NCI-H187 (cell line): ENCODE results near the gene ADAM19.
"Not testable (repeated sequence)": the region's sequence is repeated elsewhere in the genome, so short reads cannot be mapped to it uniquely, and the experiment has no call there.

Experiments
- DNase-seq, 2 experiments: peaks; one replicate each; lab custom pipeline; 2025; lab: John Stamatoyannopoulos, UW

The ADAM19 gene

DNA sequence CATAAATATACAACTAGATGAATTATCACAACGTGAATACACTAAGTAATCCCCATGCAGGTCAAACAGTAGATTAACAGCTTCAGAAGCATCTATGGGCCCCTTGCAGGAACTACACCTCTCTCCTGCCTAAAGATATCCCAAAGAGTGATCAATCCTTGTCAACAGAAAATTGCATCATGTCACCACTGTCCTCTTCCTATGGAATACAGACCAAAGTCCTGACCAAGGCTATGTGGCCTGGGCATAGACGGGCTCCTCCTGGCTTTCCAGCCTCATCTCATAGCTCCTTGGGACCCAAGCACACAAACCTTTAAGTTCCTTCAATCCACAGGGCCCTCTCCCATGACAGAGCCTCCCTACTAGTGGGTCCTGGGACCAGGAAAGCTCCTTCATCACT lies 90.2 kb downstream of the ADAM19 start:
- no peak for DNase-seq

DNA sequence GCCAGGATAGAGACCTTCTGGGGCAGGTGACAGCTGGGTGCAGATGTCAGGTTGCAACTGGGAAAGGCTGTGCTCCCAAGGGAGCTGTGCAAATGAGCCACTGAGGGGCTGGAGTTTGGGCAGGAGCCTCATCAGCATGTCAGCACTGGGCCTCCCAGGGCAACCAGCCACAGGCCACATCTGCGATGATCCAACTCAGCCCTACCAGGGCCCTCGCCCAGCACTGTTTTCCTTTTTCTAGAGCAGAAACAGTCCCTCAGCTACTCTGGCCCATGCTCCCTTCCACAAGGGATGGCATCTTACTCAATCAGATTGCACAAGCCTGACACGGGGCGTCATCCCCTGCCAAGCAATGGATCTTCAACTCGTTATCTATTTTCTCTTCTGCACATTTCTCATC lies 90.8 kb downstream of the ADAM19 start:
- DNase-seq, result no peak

DNA sequence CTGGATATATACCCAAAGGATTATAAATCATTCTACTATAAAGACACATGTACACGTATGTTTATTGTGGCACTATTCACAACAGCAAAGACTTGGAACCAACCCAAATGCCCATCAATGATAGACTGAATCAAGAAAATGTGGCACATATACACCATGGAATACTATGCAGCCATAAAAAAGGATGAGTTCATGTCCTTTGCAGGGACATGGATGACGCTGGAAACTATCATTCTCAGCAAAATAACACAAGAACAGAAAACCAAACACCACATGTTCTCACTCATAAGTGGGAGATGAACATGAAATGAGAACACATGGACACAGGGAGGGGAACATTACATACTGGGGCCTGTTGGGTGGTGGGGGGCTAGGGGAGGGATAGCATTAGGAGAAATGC lies 92.9 kb downstream of the ADAM19 start:
- not testable (repeated sequence) for DNase-seq

DNA sequence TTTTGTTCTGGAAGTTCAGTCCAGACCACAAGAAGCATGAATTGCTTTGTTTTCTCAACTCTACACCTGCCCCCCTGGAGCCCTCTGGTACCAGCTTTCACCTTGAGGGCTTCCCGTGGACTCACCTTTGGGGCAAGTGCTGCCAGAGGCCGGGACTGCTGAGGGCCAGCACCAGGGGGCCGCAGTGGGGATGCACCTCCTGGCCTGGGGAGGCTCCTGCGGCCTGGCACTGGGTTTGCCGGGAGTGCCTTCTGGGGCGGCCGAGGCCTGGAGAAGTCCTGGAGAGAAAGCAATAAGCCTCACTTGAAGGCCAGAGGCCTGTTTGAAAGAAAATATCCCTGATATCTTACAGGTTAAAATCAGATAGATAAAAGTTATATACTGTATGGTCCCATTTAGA lies 93.9 kb downstream of the ADAM19 start:
- DNase-seq, result no peak

DNA sequence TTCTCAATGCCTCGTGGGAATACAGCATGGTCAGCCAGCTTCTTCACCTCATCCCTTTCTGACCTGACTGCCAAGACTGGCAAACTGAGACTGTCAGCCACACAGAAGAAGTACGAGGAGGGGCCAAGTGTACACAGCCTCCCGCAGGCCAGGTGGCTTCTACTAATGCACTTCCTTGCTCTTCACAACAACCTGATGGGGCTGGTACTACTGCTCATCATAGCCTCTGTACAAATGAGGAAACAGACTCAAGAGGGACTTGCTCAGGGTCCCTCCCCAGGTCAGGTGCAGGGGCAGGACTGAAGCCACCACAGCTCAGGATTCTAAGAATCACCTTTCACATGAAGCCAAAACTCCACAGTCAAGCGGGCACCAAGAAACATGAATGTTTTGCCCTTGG lies 94.3 kb downstream of the ADAM19 start:
- no peak for DNase-seq

DNA sequence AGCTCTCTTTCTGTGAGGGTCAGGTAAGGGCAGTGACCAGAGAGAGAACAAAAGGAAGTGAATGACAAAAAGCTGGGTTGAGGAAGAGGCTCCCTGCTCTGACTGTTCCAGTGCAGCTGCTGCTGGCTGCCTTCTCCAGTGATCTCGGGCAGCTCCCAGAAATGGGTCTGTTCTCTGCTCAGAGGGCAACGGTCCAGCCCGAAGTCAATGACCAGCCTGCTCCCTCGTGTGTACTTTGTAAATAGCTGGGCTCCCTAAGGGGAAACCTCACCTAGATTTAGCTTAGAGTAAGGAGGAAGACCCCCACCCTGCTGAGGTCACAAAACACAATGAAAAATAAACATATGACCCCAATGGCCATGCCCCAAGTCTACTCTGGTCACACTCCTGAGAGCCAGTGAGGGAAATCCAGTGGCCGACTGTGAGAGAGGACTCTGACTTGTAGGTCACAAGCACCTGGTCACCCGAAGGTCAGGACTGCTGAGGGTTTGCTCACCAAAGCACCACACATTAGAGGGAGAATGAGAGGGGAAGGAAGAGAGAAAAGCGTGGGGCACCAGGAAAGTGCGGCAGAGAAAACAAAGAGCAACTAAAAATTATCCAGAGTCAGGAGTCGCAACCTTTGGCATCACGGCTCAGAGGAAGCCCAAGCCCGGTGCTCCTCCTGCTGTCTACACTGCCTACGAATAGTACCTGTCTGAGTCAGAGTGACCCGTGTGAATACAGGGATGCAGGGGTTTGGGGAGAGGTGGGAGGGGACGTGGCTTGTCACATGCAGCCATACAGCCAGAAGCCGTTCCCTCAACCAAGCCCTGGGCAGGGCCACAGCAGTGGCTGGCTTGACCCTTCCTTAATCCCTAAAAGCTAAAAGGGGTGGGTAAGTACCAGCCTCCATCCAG lies 95.7 kb downstream of the ADAM19 start:
- DNase-seq, result no peak

DNA sequence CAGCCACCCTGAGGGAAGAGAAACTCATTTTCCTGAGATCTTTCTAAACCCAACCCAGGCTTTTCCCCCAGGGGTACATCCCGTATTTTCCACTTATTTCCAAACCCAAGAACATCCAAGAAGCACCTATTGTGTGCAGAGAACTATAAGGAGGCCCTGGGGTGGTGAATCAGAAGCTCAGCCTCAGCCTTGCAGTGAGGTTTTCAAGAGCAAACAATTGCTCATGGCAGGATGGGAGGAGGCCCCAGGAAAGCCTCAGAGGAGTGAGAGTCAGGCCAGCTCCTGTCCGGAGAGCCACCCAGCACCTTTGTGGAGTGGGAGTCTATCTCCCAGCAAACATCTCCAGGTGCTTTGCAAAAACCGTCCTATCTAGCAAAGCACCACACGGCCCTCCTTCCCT lies 96.4 kb downstream of the ADAM19 start:
- no peak for DNase-seq

DNA sequence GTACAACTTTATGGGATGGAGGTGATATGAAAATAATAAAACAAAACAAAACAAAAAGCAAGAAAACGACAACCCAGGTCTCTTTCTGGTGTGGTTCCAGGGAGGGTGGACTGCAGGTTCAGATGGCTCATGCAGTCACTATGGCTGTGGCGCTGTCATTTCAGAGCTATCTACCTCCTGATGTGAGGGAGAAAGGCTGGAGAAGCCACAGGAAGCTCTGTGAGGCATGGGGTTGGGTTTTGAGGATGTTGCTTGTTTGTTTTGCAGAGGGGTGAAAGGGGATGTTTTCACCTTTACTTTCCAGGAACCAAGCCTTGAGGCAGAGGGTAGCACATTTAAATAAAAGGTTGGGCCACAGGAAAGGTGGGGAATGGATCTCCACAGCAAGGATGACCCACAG lies 96.8 kb downstream of the ADAM19 start:
- no peak for DNase-seq

DNA sequence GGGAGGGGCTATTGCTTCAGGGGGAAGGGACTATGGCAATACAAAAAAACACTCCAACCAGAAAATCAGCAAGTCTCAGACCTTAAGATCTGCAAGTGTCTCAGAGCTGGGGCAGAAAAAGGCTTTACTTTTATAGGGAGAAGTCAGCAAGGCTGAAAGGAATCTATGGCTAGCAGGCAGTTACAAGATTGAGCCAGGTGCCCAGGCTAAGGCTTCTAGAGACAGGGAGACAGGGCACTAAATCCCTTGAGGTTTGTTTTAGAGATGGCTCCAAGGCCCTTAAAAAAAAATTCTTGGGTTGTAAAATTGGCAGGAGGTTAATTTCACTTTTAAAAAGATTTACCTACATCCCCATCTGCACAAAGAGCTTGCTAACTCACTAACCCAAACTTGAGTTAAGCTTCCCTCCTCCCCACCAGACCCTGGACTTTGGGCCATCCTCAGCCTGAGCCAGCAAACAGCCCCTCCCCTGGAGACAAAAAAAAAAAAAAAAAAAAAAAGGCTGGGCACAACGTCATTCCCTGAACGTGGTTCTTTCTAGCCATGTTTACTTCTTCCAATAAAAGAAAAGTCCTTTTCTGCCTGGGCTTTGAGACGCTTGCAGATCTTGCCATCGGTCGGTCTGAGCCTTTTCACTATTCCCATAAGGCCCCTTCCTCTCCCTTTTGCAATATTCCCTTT lies 97.6 kb downstream of the ADAM19 start:
- DNase-seq, result no peak

DNA sequence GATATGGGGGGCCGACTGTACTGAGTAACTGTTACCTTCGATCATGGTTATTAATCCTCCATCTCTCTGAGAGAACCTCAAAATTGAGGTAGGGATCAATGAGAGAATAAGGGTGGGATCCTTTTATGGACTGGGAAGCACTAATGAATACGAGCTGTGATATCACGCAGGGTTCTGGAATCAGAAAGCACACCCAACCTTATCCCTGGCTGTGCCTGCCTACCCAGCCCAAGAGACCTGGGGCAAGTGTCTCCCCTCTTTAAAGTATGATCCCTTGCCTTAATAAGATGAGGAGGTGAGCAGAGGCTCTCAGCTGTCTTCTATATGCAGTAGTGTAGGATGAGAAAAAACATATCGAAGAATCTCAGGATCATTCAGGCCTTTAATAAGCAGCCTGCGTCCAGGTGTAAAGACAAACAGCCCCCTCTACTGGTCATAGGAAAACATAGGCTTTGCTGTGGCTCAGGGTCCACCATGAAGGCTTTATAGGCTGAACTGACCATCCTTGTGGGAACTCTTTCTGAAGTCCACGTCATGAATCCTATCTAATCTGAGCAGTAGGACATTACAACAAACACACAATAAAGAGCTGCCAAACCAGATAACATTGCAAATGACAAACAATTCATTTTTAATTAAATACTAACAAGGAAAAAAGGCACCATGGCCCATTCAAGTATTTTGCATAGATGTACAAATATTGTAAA lies 98.7 kb downstream of the ADAM19 start:
- peak in 1 of 2 experiments; percentile 63 for DNase-seq

DNA sequence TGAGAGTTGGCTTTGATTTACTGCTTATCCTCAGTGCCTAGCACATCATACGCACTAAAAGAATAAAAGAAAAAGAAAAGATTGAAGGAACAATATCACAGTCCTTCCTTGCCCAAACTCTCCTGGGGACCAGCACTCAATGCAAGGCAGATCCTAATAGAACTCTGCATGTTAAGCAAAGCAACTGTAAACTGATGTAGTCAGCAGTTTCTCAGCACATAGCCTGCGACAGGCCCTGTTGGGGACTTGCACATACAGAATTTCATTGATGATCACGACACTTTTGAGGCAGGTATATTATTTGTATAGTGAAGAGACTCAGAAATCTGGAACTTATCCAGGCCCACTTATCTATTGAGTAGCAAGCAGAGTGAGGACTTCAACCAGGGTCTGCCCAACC lies 100.1 kb downstream of the ADAM19 start:
- DNase-seq, result peak in 1 of 2 experiments; percentile 71

DNA sequence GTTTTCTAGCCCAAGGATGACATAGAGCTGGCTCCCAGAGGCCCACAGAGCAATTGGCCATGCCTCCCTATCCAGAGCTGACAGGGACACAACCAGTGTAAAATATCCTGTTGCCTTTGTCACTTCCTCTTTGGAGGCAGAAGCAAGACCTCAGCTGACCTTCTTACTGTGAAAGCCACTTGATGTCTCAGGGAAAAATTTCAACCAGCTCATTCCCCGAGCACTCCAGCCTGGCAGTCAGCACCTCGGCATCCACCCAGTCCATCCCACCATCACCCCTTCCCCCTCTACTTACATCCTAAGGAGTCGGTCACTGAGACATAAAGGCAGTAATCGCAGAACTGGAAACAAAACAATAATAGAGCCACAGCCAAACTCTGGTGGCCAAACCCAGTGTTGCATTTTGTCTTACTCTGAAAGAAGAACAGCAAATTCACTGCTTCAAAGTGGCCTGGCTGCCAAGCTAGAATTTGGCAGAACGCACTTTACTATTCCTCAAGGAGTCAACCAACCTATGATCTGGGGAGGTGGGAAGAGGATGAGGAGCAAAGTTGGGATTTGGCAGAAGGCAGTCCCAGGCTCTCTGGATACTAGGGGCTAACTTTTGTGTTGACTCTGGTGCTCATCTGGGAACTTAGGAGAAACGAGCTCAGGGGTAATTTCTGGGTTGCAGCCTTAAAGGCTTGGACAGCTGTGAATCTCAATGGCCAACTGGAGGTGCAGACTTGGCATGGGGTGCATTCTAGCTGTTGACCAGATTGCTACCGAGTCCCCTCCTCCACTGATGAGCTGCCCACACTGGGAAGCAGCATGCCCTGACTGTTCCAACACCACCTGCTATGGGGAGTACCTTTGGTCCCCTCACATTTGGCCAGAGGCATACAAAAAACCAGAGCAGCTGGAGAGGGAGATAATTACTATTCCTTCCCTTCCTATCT lies 101.9 kb downstream of the ADAM19 start:
- no peak for DNase-seq

DNA sequence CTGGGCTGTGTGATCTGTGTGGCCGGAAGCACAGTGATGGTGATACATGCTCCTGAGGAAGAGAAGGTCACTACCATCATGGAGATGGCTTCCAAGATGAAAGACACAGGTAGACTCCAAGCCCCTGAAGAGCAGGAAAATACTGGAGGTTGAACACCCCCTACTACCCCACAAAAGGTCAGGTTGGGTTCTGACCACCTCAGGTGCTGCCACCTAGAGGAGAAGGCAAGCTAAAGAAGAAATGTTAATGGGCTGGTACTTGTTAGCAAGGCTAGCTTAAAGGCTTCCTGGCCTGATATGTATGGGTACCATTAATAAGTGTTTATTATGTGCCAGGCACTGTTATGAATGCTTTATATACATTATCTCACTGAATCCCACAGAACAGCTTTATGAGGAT lies 103.9 kb downstream of the ADAM19 start:
- no peak for DNase-seq

DNA sequence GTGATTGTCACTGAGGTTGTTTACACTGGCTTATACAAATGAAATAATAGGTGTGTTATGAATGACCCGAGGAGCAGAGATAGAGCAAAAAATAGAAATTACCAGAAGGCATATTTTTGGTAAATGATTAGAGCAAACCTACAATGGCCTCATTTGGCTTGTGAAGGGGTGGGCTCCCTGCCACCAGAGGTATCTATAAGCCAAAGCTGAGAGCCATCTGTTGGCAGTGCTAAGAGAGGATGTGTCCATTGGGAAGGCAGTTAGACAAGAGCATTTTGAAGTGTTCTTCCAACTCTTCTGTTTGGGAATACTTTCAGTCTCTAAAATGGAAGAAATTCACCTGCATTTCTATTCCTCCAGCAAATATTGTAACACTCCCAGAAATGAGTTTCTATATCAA lies 104.9 kb downstream of the ADAM19 start:
- no peak for DNase-seq

DNA sequence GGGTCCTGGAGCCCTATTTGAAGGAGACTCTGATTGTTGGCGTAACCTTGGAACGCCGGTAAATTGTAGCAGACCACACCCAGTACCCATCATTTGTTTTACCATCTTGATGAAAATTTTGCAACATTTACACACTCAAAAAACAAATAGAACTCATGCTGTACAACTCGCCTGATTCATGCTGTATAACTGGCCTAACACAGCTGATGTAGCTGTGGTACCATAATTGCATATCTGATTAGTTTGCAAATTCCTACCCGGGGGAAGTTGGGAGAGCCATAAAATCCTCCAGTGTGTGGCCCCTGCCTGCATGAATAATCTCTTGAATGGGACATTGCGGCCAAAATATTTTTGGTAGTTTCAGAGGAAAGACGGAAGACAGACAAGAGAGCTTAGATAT lies 105.9 kb downstream of the ADAM19 start:
- DNase-seq, result no peak

DNA sequence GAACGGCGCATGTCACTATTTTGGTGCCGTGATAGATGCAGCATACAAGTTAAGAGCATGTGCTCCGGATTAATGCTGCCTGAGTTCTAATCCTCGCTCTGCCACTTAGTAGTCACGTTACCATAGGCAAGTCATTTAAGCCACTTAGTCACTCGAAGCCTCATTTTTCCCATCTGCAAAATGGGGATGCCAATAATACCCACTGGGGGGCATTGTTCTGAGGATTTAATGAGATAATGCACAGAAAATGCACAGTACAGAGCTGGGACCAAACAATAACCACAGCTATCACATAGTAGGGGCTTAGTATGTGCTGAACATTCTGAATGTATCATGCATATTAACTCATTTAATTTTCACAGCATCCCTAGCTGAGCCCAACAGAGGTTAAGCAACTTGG lies 106.5 kb downstream of the ADAM19 start:
- DNase-seq, result no peak

DNA sequence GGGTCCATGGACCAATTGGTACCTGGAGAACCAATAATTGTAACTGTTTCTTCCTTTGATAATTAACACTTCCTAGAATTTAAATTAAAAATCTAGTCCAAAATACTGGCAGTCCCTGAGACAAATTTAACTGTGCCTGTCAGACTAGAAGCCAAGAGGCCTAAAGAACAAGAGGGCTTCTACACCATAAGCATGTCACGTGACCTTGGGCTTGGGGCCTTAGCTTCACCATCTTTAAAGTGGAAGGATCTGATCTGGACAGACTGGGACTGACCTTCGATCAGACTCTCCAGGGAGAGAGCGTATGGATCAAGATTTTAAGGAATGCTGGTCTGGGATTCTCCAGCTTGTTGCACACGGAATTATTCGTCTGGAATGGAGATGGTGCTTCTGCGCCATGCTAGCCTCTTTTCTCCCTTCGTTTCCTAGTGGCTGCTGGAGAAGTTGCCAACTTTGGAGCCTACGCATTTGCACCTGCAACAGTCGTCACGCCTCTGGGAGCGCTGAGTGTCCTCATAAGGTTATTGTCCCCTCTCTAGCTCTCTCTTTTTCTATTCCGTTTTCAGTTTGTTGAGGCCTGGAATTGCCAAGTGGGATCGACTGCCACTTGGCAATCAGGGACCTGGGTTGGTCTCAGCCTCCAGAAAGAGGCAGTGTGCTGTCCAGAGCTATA lies 107.1 kb downstream of the ADAM19 start:
- DNase-seq, result peak; percentile 50 to 81

DNA sequence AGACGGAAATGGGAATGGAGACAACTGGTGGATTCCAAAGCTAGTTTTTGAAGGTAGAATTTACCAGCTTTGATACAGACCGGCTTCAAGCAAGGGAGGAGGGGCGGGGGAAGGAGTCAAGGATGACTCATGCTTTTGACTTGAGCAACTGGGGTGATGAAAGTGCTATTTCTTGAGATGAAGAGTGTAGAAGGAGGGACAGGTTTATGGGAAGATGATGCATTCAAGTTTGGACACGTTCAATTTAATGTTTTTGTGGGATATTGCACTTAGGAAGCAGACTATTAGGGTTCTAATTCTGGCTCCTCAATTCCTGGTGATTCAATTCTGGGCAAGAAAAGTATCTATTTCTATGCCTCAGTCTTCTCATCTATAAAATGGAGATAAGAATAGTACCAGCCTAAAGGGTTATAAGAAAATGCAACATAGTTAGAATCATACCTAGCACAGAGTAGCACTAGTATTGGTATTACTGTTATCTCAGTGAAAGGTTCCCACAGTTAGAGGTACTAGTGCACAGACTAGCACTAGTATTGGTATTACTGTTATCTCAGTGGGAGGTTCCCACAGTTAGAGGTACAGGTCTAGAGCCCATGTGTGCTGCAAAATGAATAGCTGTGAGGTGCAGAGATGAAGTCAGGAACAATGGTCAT lies 110.9 kb downstream of the ADAM19 start:
- DNase-seq, result no peak

DNA sequence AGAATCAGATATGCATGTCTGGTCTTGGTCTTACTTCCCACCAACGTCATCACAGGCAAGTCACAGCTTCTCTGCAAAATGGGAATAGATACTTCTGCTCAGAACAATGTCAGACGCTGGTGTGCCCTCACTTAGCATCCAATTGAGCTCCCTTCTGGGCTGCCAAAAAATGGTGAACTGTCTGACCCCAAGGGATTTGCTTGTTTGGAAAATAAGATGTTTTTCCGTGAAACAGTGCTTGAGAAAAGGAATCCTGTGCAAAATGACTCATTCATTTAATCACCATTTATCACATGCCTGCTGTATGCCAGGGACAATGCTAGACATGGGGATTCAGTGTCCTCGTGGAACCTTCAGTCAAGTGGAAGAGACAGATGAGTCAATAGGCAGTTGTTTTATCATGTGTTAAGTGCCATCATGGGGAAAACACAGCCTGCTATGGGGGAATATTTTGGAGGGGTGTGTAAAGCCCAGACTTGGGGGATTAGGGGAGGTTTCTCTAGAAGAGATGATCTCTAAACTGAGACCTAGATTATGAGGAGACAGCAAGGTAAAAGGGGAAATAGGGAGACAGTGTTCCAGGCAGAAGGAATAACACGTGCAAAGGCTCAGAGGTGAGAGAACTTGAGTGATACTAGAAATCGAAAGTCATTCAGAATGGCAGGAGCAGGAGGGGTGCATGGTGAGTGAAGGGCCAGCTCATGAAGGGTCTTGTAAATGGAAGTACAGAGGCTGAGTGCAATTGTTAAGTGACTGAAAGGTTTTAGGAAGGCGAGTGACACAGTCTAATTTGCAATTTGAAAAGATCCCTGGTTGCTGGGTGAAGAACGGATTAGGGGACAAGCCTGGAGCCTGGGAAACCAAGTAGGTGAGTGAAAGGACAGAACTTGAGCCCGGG lies 111.7 kb downstream of the ADAM19 start:
- DNase-seq, result peak in 1 of 2 experiments; percentile 26

DNA sequence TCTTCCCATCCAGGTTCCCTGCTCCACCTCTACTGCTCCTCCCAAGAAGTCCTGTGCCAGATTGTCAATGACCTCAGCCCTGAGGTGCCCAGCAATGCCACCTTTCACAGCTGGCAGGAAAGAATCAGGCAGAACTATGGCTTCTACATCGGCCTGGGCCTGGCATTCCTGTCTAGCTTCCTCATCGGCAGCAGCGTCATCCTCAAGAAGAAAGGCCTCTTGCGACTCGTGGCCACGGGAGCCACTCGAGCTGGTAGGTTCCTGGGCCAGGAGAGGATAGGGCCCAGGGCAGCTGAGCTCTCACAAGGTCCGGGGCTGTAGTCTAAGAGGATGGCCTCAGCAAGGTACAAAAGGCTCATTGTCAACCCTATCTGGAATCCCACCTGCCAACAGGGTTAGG lies 112.5 kb downstream of the ADAM19 start:
- DNase-seq, result no peak
